Pancreas (tissue), 10 donors: ENCODE measurements around the gene HIC1. TPM values are rescaled to one million over a fixed set of nuclear protein-coding genes. Genes with fewer than 3 reads are reported as not detected.

Experiments used
- ATAC-seq, 4 donors: fragments of 200-7000 bp; cut with Tn5 transposase; one replicate each; pipeline versions ENCODE4 v1.8.0 to v1.9.1; 2020; ENCODE audit warnings: mild to moderate bottlenecking in 4 of 4, moderate library complexity in 4 of 4
- DNase-seq, 6 donors: peaks; one replicate each; pipeline ENCODE4 v3.0.0-alpha.2; 2020
- FAIRE-seq: peaks from 2 replicates; lab custom pipeline; 2012; peaks lifted over from hg19 to GRCh38; lab: Jason Lieb, UNC
- H3K27ac ChIP-seq, 4 donors: fragments of 200-600 bp; sonication (generic); 1 replicate in 3 of 4; 2 replicates in 1 of 4; pipeline versions ENCODE4 v1.5.0 to v1.8.0; 2020
- H3K27me3 ChIP-seq, 4 donors: fragments of 200-600 bp; one replicate each; pipeline ENCODE4 v1.8.0; 2021
- H3K36me3 ChIP-seq, 3 donors: fragments of 200-600 bp; sonication (generic) in 1 of 3; one replicate each; pipeline versions ENCODE4 v1.5.0 to v1.8.0; 2020 to 2021
- H3K4me1 ChIP-seq, 3 donors: fragments of 200-600 bp; one replicate each; pipeline ENCODE4 v1.8.0; 2021
- H3K4me3 ChIP-seq, 4 donors: fragments of 200-600 bp; sonication (generic) in 2 of 4; one replicate each; pipeline versions ENCODE4 v1.5.0 to v1.8.0; 2020 to 2021
- H3K9me3 ChIP-seq, 4 donors: fragments of 200-600 bp; one replicate each; pipeline ENCODE4 v1.8.0; 2021
- WGBS, 2 donors: extraction: QIAGEN DNeasy Blood & Tissue Kit; methylation state at CpG; one replicate each; pipeline ENCODE4 v1.1.7; 2013; 5-methylcytosine and 5-hydroxymethylcytosine counted together
- intact Hi-C, 3 donors: fragments of 100-400 bp; cut with DNase I; formaldehyde crosslinking; loops; one replicate each; pipeline versions ENCODE4 v1.11.1 to v1.14.2; 2022
- polyA plus RNA-seq, 2 donors: library from polyadenylated mRNA; stranded (reverse); fragments of 200-250 nt; gene quantifications; one replicate each; pipeline ENCODE4 v1.2.3, GENCODE V29; 2013
- total RNA-seq, 6 donors: library from RNA; stranded (reverse); fragmentation: NEBNext Ultra II Directional in 4 of 6; extraction: Animal tissue kit (Norgen Biotek cat#: 25700) in 4 of 6; gene quantifications; one replicate each; pipeline versions ENCODE4 v1.2.1 to v1.2.4, GENCODE V29; 2021 to 2023
- TF ChIP-seq, protein P1 (sequence below), 4 donors: fragments of 200-600 bp; sonication (generic) in 3 of 4; IDR thresholded peaks; one replicate each; pipeline versions ENCODE4 v1.5.0 to v1.8.0; 2021; ENCODE audit warnings: antibody characterized with exemption in 4 of 4
- donor health status: healthy with polysubstance abuse.
- donor health status: DM: no; HTN: no; CAD: no; lungs with moderate emphysema.
- donor health status: DM: no; HTN: no; CAD: no.
- donor health status: control.
- donor health status: control.
- donor health status: Bipolar disorder and iron deficiency.
- donor health status: DM: yes; HTN: yes; CAD: no.
- donor health status: DM: no; HTN: no; CAD: no.
- donor health status: DM: no; HTN: no; CAD: no.
- donor health status: DM: yes; HTN: yes; CAD: no.

Gene HIC1
- total and polyA plus RNA-seq, 8 donors = 1.0 to 15.8 (median 3.4) TPM

DNA sequence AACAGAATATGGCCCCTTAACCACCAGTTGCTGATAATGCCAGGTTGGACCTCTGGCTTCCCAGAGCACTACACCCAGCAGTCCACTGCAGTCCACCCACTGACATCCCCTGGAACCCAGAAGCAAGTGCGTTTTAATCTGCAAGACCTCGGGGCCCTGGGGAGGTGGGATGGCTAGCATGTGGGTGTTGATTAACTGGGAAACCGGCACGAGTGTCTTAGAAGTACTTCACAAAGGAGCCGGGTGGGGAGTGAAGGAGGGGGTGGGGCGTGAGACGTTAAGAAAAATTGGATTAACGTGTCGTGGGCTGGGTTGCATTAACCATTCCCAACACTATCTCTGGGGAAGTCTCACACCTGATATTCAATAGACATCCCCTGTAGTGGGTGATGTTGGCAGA lies 6.1 kb upstream of the HIC1 start:
- ATAC-seq (no peak), DNase-seq (no peak), FAIRE-seq (no peak)
- H3K9me3 ChIP-seq = no peaks in the 10 kb centered on the region
- 6 to 8% methylated on average over 9 of the region's 9 CpGs for WGBS, 2 donors
- peaks cover 9 to 13% (median 11%) of the 10 kb centered on the region in 3 donors for H3K4me1 ChIP-seq
- TF ChIP-seq, protein P1, sequence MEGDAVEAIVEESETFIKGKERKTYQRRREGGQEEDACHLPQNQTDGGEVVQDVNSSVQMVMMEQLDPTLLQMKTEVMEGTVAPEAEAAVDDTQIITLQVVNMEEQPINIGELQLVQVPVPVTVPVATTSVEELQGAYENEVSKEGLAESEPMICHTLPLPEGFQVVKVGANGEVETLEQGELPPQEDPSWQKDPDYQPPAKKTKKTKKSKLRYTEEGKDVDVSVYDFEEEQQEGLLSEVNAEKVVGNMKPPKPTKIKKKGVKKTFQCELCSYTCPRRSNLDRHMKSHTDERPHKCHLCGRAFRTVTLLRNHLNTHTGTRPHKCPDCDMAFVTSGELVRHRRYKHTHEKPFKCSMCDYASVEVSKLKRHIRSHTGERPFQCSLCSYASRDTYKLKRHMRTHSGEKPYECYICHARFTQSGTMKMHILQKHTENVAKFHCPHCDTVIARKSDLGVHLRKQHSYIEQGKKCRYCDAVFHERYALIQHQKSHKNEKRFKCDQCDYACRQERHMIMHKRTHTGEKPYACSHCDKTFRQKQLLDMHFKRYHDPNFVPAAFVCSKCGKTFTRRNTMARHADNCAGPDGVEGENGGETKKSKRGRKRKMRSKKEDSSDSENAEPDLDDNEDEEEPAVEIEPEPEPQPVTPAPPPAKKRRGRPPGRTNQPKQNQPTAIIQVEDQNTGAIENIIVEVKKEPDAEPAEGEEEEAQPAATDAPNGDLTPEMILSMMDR (IDR thresholded peaks at IDR 0.05) = no peak
- H3K36me3 ChIP-seq = no peaks in the 10 kb centered on the region
- no peaks in the 10 kb centered on the region for H3K27me3 ChIP-seq
- H3K4me3 ChIP-seq = peak overlapping the region in 2 of 4 donors; percentile 69 to 85
- no peak overlapping the region for H3K27ac ChIP-seq
- intact Hi-C loops = no loop called here

DNA sequence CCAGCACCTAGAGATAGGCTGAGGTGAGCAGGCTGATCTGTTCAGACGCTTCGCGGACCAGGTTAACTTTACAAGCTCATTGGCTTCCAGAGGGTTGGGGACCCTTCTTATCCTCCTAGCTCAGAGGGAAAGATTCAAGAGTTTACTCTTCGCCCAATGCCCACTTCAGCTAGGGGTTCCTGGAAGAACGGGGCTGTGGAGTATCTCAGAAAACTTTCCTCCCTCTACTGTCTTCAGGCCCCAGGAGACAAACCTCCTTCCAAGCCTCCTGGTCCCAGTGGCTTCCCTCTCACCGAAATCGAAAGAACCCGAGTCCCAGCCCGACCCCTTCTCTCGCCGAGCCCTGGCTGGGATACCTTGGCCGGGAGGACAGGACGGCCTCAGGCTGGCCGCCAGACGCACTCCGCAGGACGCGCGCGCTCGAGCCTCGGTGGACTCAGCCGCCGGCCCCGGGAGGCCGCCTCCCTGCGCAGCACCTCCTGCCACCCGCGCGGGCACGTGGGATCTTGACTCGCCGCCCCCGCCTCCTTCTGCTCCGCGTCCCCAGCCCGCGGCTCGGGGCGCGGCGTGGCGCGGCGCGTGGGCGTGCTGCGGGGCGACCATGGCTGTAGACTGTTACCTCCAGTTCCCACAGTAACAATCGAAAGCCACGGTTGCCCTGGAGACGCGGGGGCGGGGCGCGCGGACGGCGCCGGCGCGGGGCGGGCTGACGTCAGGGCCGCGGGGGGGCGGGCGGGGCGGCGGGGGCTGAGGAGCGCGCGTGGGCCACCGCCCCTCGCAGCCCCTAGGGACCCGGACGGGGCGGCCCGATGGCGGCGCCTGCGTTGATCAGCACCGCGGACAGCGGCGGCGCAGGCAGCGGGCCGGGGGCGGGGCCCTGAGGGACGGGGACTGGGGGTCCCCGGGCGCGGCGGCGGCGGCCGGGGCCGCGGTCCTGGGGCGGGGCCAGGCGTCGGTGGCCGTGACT lies 5.3 kb upstream of the HIC1 start:
- no peaks in the 10 kb centered on the region for H3K27me3 ChIP-seq
- 1% methylated on average over 52 to 104 of the region's 104 CpGs for WGBS, 2 donors
- FAIRE-seq = no peak
- peak; percentile 58 to 72 (median 66) for ATAC-seq
- H3K4me1 ChIP-seq = peaks cover 9 to 18% (median 11%) of the 10 kb centered on the region in 3 donors
- peak; percentile 82 to 94 (median 92) for DNase-seq
- H3K36me3 ChIP-seq = no peaks in the 10 kb centered on the region
- TF ChIP-seq, protein P1 (IDR thresholded peaks at IDR 0.05) = no peak
- no peak overlapping the region for H3K27ac ChIP-seq
- no peaks in the 10 kb centered on the region for H3K9me3 ChIP-seq
- H3K4me3 ChIP-seq = peak overlapping the region; percentile 65 to 85 (median 68)
- intact Hi-C loops = no loop called here

DNA sequence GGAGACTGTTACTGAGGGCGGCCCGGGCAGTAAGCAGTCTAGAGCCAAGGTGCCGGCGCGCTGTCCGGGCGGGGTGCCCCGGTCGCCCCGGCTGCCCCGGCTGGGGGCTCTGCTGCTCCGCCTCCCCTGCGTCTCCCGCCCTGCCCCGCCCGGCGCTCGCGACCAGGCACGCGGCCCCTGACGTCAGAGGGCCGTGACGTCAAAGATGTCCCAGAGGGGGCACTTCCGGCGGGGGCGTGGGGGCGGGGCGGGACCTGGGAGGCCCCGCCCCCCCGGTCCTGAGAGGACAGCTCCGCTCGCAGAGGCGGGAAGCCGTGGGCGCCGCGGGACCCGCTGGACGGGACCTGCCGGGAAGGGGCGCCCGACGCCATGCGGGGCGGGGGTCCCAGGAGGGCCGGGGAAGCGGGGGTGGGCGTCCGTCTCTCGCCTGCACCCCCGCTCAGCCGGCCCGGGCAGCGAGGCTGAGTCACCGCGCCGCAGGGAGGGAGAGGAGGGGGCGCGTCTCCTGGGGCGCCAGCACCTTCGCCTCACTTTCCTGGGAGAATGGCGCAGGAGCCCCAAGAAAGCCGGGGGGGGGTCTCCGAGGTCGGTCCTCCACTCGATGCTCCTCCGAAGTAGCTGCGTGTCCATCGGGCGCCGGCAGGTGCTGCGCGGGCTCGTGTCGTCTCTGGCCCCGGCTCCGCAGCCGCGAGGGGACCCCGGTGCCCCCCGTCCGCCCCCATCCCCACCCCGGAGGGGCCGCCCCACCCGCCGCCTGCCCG lies 4.4 kb upstream of the HIC1 start:
- DNase-seq (peak; percentile 59 to 91 (median 83)), FAIRE-seq (no peak), ATAC-seq (peak; percentile 43 to 62 (median 54))
- no peaks in the 10 kb centered on the region for H3K27me3 ChIP-seq
- no peak overlapping the region for H3K27ac ChIP-seq
- TF ChIP-seq, protein P1 (IDR thresholded peaks at IDR 0.05) = no peak
- intact Hi-C loops = no loop called here
- peak overlapping the region; percentile 23 to 85 (median 60) for H3K4me3 ChIP-seq
- no peaks in the 10 kb centered on the region for H3K36me3 ChIP-seq
- WGBS, 2 donors = 1 to 2% methylated on average over 32 to 88 of the region's 88 CpGs
- H3K9me3 ChIP-seq = no peaks in the 10 kb centered on the region
- H3K4me1 ChIP-seq = peaks cover 10 to 18% (median 11%) of the 10 kb centered on the region in 3 donors

DNA sequence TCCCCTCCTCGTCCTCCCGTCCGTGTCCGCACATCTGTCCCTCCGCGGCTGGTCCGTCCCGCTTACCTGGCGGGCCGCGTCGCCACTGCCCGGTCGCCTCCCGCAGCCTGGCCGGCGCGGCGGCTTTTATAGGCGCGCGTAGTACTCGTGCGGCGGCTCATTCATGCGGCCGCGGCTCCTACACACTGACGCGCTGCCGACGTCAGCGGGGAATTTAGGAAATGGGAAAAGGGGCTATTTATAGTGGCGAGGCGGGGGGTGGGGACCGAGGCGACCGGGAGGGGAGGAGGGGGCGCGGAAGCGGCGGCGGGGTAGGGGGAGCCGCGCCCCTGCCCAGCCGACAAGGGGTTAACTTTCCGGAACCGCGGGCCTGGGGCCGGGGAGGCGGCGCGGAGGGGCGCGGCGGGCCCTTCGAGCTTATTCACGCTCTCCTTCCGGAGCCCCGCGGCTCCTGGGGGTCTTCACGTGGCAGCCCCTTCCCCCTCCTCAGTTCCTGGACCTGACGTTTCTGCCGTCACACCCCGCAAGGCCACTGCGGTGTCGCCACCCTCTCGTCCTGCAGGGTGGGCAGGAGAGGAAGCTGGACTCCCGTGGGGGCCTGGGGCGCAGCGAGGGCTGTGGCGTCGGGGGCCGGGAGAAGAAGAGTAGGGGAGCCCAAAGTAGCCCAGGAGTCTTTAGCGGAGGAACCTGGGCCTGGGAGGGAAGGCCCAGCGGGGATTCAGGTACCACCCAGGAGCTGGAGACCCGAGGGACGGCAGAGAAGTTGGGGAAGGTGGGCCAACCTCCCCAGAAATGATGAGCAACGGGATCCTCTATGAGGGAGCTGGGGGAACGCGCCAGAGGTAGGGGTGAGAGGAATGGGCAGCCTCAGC lies 3.6 kb upstream of the HIC1 start:
- peaks cover 11 to 18% (median 11%) of the 10 kb centered on the region in 3 donors for H3K4me1 ChIP-seq
- DNase-seq (peak in 3 of 6 donors; percentile 65 to 81 (median 73)), ATAC-seq (peak in 3 of 4 donors; percentile 7 to 15 (median 11)), FAIRE-seq (no peak)
- intact Hi-C loops = no loop called here
- H3K4me3 ChIP-seq = peak overlapping the region in 3 of 4 donors; percentile 51 to 85 (median 69)
- WGBS, 2 donors = 8 to 9% methylated on average over 41 to 81 of the region's 81 CpGs
- no peaks in the 10 kb centered on the region for H3K9me3 ChIP-seq
- no peak overlapping the region for H3K27ac ChIP-seq
- no peaks in the 10 kb centered on the region for H3K27me3 ChIP-seq
- TF ChIP-seq, protein P1 (IDR thresholded peaks at IDR 0.05) = no peak
- no peaks in the 10 kb centered on the region for H3K36me3 ChIP-seq
